GM19452 (cell line): Measurements from ENCODE around the gene POU4F3.

Experiments used
- ATAC-seq: cut with Tn5 transposase; IDR thresholded peaks from one replicate; pipeline ENCODE4 v1.9.1; 2021; ENCODE audit not compliant: unreplicated experiment

POU4F3 gene

DNA sequence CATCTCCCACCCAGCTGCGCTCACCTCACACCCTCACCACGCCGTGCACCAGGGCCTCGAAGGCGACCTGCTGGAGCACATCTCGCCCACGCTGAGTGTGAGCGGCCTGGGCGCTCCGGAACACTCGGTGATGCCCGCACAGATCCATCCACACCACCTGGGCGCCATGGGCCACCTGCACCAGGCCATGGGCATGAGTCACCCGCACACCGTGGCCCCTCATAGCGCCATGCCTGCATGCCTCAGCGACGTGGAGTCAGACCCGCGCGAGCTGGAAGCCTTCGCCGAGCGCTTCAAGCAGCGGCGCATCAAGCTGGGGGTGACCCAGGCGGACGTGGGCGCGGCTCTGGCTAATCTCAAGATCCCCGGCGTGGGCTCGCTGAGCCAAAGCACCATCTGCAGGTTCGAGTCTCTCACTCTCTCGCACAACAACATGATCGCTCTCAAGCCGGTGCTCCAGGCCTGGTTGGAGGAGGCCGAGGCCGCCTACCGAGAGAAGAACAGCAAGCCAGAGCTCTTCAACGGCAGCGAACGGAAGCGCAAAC lies 1.1 kb downstream of the POU4F3 start:
- no peak for ATAC-seq

GRCh38 chr5:146340260-146341081 lies 1.8 kb downstream of the POU4F3 start:
- ATAC-seq, result no peak

DNA sequence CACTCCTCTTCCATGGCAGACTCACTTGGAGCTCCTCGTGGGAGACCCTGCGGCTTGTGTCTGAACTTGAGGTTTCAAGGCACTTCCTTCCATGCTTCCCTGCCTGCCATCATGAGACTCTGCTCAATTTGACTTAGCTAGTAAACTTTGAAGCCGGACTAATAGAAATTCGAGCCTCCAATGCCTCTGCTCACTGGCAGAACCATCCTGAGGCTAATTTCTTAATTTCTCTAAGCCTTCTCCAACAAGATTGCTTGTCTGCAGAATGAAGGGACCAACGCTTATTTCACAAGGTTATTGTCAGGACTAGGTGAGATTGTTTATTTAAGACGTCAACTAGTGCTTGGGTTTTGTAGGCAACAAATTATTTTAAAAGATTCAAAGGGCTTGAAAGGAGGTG lies 3.2 kb downstream of the POU4F3 start:
- no peak for ATAC-seq

- no peak for ATAC-seq
These were observed 3.9 kb downstream of the POU4F3 start for GRCh38 chr5:146342519-146342881.

DNA sequence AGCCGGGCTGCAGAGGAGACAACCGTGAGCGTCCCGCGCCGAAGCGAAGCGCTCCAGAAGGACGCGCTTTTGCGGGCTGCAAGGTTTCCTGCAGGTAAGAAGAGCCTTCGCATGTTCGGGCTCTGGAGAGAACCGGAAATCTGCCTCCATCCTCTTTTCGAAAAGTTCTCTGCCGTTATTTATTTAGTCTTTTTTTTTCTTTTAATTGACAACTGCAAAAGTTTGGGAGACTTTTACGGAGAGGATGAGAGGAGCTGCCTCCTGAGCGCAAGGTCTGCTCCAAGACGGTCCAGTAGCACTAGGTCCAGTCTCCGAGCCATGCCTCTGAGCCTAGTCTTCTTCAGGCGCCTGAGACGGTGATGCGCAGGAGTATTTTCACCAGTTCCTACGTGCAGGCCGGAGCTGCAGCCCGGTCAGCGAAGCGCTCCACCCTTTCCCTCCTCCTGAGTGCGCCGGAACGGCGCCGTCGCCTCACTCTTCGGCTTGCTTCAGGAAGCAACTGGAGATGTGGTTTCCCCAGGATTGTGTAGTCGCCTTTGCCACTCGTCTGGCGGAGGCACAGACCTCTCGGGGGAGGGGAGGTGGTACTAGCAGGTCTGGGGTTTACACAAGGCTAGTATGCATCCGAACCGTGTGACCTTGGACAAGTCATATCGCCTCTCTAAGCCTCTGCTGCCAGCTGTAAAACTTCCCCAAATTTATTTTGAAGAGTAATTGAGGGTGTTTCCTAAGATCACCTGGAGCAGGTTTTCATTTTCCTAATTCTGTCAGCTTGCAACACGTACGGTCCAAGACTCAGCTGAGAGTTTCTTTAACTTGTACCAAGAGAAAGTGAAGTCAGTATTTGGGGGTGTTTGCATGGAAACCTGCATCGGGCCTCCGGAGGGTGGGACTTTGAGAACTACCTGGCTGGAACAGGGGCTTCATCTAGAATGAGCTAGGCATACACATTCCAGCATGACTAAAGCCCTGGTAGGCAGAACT lies 4.5 kb downstream of the POU4F3 start:
- no peak for ATAC-seq

DNA sequence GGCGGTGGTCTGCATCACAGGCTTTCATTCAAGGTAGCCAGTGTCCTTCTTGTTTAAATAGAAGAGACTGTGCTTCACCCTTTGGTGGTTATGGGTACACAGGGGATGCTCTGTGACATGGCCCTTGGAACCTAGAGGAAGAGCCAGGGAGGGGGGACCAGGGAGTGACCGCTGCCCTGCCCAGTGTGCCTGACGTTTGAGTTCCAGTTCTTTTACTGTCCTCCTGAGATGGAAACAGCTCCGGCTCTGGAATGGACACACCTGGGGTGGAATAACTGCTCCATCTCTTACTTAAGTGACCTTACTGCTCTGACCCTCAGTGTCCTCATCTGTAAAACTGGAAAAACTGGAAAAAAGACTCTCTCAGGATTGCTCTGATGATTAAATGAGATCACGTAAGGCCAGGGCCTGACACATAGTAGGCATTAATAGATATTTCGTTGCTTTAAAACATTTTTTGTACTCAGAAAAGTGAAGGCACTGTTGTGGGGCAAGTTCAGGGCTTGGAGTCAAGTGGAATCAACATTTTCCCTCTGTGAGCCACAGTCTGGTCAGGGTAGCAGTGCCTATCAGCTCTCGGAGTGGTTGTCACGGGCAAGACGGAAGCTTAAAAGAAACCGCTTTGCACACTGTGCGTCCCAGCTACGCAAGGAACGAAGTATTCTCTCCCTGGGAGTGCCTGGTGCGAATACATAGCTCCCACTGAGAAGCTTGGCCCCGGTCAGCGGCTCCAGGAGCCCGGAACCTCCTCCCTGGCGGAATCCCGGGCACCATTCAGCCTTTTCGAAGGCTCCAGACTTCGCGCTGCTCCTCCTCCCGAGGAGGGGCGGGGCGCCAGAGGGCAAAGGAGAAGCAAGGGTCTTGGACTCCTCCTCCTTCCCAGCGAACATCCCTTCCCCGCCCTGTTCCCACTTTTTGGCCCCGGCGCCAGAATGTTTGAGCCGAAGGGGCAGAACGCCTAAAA lies 5.8 kb downstream of the POU4F3 start:
- no peak for ATAC-seq

- no peak for ATAC-seq
These were observed 6.6 kb downstream of the POU4F3 start for GRCh38 chr5:146345240-146345577.

- no peak for ATAC-seq
These were observed 7.1 kb downstream of the POU4F3 start for GRCh38 chr5:146345578-146346366.

DNA sequence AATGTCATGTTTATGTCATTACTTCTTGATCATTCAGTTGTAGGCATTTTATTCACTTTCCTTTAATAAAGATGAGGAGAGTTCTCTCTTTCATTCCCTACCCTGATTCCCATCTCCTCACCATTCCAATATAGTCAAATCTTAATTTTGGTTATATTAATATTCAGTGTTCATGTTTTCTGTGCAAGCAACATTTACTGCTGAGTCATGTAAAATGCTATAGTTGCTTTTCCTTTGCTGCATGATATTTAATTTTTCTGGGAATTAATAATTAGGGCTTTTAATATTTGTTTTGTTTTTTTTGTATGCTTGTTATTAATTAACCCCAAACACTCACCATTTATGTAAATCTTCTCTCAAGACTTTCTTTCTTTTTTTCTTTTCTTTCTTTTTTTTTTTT lies 18.5 kb downstream of the POU4F3 start:
- ATAC-seq, result no peak

DNA sequence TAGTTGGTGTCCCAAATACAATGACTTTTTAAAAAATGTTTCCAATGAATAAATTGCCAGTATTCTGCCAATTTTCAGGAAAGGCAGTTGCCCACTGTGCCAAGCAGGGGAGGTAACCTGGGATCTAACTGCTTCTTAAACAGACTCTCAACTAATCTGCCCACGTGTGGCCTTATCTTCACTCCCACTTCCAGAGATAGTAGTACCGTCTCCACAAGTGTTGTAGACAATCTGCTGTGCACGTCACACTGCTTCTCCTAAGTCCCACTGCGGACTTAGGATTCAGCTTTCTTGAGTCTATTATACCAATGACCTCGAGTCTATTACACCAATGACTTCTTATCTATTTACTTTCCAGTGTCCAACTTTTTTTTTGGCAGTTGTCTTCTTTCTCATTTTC lies 21.2 kb downstream of the POU4F3 start:
- ATAC-seq, result no peak

GRCh38 chr5:146363161-146363874 lies 24.7 kb downstream of the POU4F3 start:
- no peak for ATAC-seq

DNA sequence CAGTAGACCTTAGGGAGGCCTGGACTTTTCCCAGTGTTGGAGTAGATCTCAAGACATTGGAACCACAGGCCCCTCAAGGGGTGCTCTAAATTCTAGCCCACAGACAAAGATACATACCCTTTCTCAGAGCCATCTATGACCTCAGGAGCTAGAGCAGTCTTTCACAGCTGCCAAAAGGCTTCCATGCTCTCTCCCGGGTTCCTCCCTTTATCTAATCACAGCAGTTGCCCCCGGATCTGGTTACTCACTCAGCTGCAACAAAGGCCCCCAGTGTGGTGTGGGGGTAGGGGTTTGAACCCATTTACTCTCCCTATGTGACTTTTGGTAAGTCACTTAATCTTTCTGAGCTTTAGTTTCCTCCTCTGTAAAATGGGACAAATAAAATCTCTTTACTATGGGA lies 27.0 kb downstream of the POU4F3 start:
- ATAC-seq, result no peak

DNA sequence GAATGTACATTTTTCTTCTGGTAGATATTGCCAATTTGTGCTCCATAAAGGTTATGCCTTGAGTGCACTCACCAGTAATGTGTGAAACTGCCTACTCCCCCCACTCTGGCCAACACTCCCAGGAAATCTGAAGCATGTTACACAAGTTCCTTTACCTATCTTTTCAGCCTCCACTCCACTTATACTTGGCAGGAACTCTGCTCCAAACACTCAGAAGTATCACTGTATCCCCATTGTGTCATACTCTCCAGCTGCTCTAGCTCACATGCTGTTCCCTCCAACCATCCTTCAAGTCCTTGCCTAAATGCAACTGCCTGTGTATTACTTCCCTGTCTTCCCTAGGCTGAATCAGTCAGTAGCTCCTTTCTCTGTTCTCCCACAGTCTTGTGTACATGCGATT lies 28.3 kb downstream of the POU4F3 start:
- ATAC-seq, result no peak

- ATAC-seq, result no peak
These were observed 29.5 kb downstream of the POU4F3 start for GRCh38 chr5:146368137-146368536.

GRCh38 chr5:146369691-146370090 lies 31.1 kb downstream of the POU4F3 start:
- no peak for ATAC-seq

GRCh38 chr5:146376821-146377220 lies 38.2 kb downstream of the POU4F3 start:
- no peak for ATAC-seq

- no peak for ATAC-seq
These were observed 40.3 kb downstream of the POU4F3 start for GRCh38 chr5:146378986-146379385.

DNA sequence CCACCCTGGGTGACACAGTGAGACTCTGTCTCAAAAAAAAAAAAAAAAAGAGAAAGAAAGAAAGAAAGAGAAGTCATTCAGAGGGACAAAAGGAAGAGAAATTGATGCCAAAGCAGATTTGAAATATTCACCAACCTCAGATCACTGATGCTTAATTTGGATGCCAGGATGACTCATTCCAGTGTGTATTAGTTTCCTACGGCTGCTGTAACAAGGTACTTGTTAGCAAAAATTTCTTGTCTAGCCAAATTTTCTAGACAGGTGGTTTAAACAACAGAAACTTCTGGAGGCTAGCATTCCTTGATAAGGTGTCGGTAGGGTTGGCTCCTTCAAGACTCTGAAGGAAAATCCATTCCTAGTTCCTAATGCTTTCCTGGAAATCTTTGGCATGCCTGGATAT lies 42.1 kb downstream of the POU4F3 start:
- ATAC-seq, result no peak

DNA sequence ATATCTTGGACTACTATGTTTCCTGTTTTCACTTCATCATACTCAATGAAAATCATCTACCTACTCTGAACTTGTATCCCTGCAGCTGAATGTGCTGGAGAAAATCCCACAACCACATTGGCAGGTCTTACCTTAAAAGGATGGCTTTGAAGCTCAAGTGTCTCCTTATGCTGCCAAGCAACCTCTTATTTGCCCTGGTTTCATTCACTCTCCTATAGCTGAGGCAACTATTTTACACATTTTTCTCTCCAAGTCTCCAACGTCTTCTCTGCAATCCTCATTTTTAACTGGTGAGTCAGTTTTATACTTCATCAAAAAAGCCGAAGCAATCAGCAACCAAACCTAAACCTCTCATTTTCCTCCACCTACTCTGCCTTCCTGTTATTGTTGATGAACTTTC lies 49.7 kb downstream of the POU4F3 start:
- ATAC-seq, result no peak
